ENCODE results near the gene CCDC51. TPM values are rescaled to one million over a fixed set of nuclear protein-coding genes. Genes with fewer than 3 reads are reported as not detected.
"Not testable (repeated sequence)": the region's sequence is repeated elsewhere in the genome, so short reads cannot be mapped to it uniquely, and the experiment has no call there.

Gene CCDC51
- polyA plus RNA-seq, 1 donor (not counting 4 experiments of a cell fraction or from before 2014, with no cell fraction given) = 27.9 TPM

GRCh38 chr3:48463703-48464102 is 23.8 kb upstream of the CCDC51 start:
- H3K27me3 ChIP-seq (ENCODE audit: control insufficient read depth, extremely low read depth, insufficient read depth, low read length) = no peaks in the 10 kb centered on the region
- peaks cover 33% of the 10 kb centered on the region for H3K4me1 ChIP-seq (ENCODE audit: control insufficient read depth, extremely low read depth, insufficient read depth, low read length)
- H3K4me3 ChIP-seq (ENCODE audit: control insufficient read depth in 2 of 3, extremely low read depth in 1 of 3, insufficient read depth in 2 of 3, low read depth in 1 of 3, low read length in 3 of 3) = no peak overlapping the region
- TF ChIP-seq EZH2 (IDR thresholded peaks at IDR 0.05; ENCODE audit: low read length) = no peak
- TF ChIP-seq, protein P1, sequence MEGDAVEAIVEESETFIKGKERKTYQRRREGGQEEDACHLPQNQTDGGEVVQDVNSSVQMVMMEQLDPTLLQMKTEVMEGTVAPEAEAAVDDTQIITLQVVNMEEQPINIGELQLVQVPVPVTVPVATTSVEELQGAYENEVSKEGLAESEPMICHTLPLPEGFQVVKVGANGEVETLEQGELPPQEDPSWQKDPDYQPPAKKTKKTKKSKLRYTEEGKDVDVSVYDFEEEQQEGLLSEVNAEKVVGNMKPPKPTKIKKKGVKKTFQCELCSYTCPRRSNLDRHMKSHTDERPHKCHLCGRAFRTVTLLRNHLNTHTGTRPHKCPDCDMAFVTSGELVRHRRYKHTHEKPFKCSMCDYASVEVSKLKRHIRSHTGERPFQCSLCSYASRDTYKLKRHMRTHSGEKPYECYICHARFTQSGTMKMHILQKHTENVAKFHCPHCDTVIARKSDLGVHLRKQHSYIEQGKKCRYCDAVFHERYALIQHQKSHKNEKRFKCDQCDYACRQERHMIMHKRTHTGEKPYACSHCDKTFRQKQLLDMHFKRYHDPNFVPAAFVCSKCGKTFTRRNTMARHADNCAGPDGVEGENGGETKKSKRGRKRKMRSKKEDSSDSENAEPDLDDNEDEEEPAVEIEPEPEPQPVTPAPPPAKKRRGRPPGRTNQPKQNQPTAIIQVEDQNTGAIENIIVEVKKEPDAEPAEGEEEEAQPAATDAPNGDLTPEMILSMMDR (optimal IDR thresholded peaks at IDR 0.05 in 1 of 3, IDR thresholded peaks at IDR 0.05 in 1 of 3, conservative IDR thresholded peaks at IDR 0.05 in 1 of 3; ENCODE audit: extremely low read depth in 1 of 3, insufficient read depth in 2 of 3, low read length in 3 of 3) = no peak
- no peak overlapping the region for H3K27ac ChIP-seq (ENCODE audit: control insufficient read depth, insufficient read depth, low read length)
- H3K79me2 ChIP-seq (ENCODE audit: control insufficient read depth, insufficient read depth, low read length) = peaks cover 19% of the 10 kb centered on the region
- dilution Hi-C loops (cut with MboI; ENCODE audit: extremely low pct_ligation_motif_present, low sequenced_read_pairs) = no loop called here
- H3K36me3 ChIP-seq (ENCODE audit: control insufficient read depth in 2 of 2, extremely low read depth in 1 of 2, insufficient read depth in 2 of 2, low read length in 2 of 2) = peaks cover 18 to 50% of the 10 kb centered on the region in 2 experiments
- FAIRE-seq (no peak), DNase-seq (ENCODE audit: low read depth, low spot score) (no peak)
- H3K4me2 ChIP-seq (ENCODE audit: control insufficient read depth, extremely low read depth, insufficient read depth, low read depth, low read length) = no peak overlapping the region
- H3K9me1 ChIP-seq (ENCODE audit: control insufficient read depth, extremely low read depth, insufficient read depth, low read length) = no peaks in the 10 kb centered on the region
- no peaks in the 10 kb centered on the region for H4K20me1 ChIP-seq (ENCODE audit: control insufficient read depth, extremely low read depth, insufficient read depth, low read length)
- H2AFZ ChIP-seq (ENCODE audit: control insufficient read depth, low read length) = no peak overlapping the region
- H3K9ac ChIP-seq (ENCODE audit: control insufficient read depth, extremely low read depth, insufficient read depth, low read length) = no peak overlapping the region
- no peaks in the 10 kb centered on the region for H3K9me3 ChIP-seq (ENCODE audit: control insufficient read depth, low read depth, low read length)

DNA sequence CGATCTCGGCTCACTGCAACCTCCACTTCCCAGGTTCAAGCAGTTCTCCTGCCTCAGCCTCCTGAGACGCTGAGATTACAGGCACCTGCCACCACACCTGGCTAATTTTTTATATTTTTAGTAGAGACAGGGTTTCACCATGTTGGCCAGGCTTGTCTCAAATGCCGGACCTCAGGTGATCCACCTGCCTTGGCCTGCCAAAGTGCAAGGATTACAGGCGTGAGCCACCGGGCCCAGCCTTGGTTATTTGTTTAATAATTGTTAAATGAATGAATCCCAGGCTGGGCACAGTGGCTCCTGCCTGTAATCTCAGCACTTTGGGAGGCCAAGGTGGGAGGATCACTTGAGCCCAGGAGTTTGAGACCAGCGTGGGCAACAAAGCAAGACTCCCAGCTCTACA is 21.8 kb upstream of the CCDC51 start:
- DNase-seq (ENCODE audit: low read depth, low spot score); H3K79me2 ChIP-seq (ENCODE audit: control insufficient read depth, insufficient read depth, low read length); H3K27ac ChIP-seq (ENCODE audit: control insufficient read depth, insufficient read depth, low read length); FAIRE-seq; H3K4me3 ChIP-seq (ENCODE audit: control insufficient read depth in 2 of 3, extremely low read depth in 1 of 3, insufficient read depth in 2 of 3, low read depth in 1 of 3, low read length in 3 of 3); H3K27me3 ChIP-seq (ENCODE audit: control insufficient read depth, extremely low read depth, insufficient read depth, low read length); H3K9ac ChIP-seq (ENCODE audit: control insufficient read depth, extremely low read depth, insufficient read depth, low read length); H3K4me2 ChIP-seq (ENCODE audit: control insufficient read depth, extremely low read depth, insufficient read depth, low read depth, low read length); H4K20me1 ChIP-seq (ENCODE audit: control insufficient read depth, extremely low read depth, insufficient read depth, low read length); H2AFZ ChIP-seq (ENCODE audit: control insufficient read depth, low read length); H3K9me3 ChIP-seq (ENCODE audit: control insufficient read depth, low read depth, low read length); H3K9me1 ChIP-seq (ENCODE audit: control insufficient read depth, extremely low read depth, insufficient read depth, low read length); dilution Hi-C loops (cut with MboI; ENCODE audit: extremely low pct_ligation_motif_present, low sequenced_read_pairs): not testable (repeated sequence)
- Histone ChIP-seq H3K4me1 (ENCODE audit: control insufficient read depth, extremely low read depth, insufficient read depth, low read length) (peaks cover 19% of the 10 kb centered on the region), H3K36me3 (ENCODE audit: control insufficient read depth in 2 of 2, extremely low read depth in 1 of 2, insufficient read depth in 2 of 2, low read length in 2 of 2) (peaks cover 14 to 32% of the 10 kb centered on the region in 2 experiments)

GRCh38 chr3:48460517-48460902 is 20.6 kb upstream of the CCDC51 start:
- Histone ChIP-seq H4K20me1 (ENCODE audit: control insufficient read depth, extremely low read depth, insufficient read depth, low read length) (no peaks in the 10 kb centered on the region), H3K36me3 (ENCODE audit: control insufficient read depth in 2 of 2, extremely low read depth in 1 of 2, insufficient read depth in 2 of 2, low read length in 2 of 2) (peaks cover 16 to 33% of the 10 kb centered on the region in 2 experiments), H3K4me1 (ENCODE audit: control insufficient read depth, extremely low read depth, insufficient read depth, low read length) (peaks cover 7% of the 10 kb centered on the region), H3K4me3 (ENCODE audit: control insufficient read depth in 2 of 3, extremely low read depth in 1 of 3, insufficient read depth in 2 of 3, low read depth in 1 of 3, low read length in 3 of 3) (no peak overlapping the region), H3K9me1 (ENCODE audit: control insufficient read depth, extremely low read depth, insufficient read depth, low read length) (no peaks in the 10 kb centered on the region), H3K9ac (ENCODE audit: control insufficient read depth, extremely low read depth, insufficient read depth, low read length) (no peak overlapping the region), H2AFZ (ENCODE audit: control insufficient read depth, low read length) (no peak overlapping the region), H3K79me2 (ENCODE audit: control insufficient read depth, insufficient read depth, low read length) (no peaks in the 10 kb centered on the region), H3K4me2 (ENCODE audit: control insufficient read depth, extremely low read depth, insufficient read depth, low read depth, low read length) (no peak overlapping the region), H3K27ac (ENCODE audit: control insufficient read depth, insufficient read depth, low read length) (no peak overlapping the region), H3K27me3 (ENCODE audit: control insufficient read depth, extremely low read depth, insufficient read depth, low read length) (no peaks in the 10 kb centered on the region), H3K9me3 (ENCODE audit: control insufficient read depth, low read depth, low read length) (no peaks in the 10 kb centered on the region)
- dilution Hi-C loops (cut with MboI; ENCODE audit: extremely low pct_ligation_motif_present, low sequenced_read_pairs) = no loop called here
- FAIRE-seq (no peak), DNase-seq (ENCODE audit: low read depth, low spot score) (no peak)
- TF ChIP-seq, protein P1 (optimal IDR thresholded peaks at IDR 0.05 in 1 of 3, IDR thresholded peaks at IDR 0.05 in 1 of 3, conservative IDR thresholded peaks at IDR 0.05 in 1 of 3; ENCODE audit: extremely low read depth in 1 of 3, insufficient read depth in 2 of 3, low read length in 3 of 3) = no peak
- TF ChIP-seq EZH2 (IDR thresholded peaks at IDR 0.05; ENCODE audit: low read length) = no peak

Data from keratinocyte (primary cell).